HepG2 (cell line): ENCODE measurements around the gene SMIM1. TPM values are rescaled to one million over a fixed set of nuclear protein-coding genes. Genes with fewer than 3 reads are reported as not detected.

Source experiments
- ATAC-seq: fragments of 200-7000 bp; cut with Tn5 transposase; 3 replicates; pipeline ENCODE4 v1.9.1; 2020; ENCODE audit warnings: mild to moderate bottlenecking, moderate library complexity
- BruUV-seq: library from RNA; stranded (reverse); fragments of 400-500 nt; replicated peaks from 2 replicates; lab custom pipeline; 2021; lab: Mats Ljungman, UMichigan
- CTCF ChIA-PET: fragments of 300-600 bp; formaldehyde crosslinking; extraction: SDS; loops from one replicate; lab custom pipeline; 2021; ENCODE audit warnings: low total read pairs, inconsistent platforms, low intra/inter-chr PET ratio; lab: Yijun Ruan, JAX
- POLR2A ChIA-PET: fragments of 350-600 bp; sonication (Branson Sonifier 250); formaldehyde crosslinking; loops from one replicate; lab custom pipeline; 2020; ENCODE audit warnings: antibody characterized with exemption, inconsistent platforms; lab: Yijun Ruan, JAX
- DNase-seq: peaks from one replicate; pipeline ENCODE4 v3.0.0-alpha.2; 2015; ENCODE audit warnings: low spot score
- FAIRE-seq: peaks from 3 replicates; lab custom pipeline; 2011; peaks lifted over from hg19 to GRCh38; lab: Jason Lieb, UNC
- H2AFZ ChIP-seq: one replicate; pipeline ENCODE4 v1.6.1; 2011; ENCODE audit warnings: low read length, inconsistent platforms
- H3K27ac ChIP-seq: fragments of 300-600 bp; 3 replicates; pipeline ENCODE4 v1.8.0; 2011; ENCODE audit warnings: mixed run types, mild to moderate bottlenecking, mixed read lengths, low read length, inconsistent platforms; ENCODE audit not compliant: insufficient read depth; ENCODE audit errors: extremely low read length
- H3K27me3 ChIP-seq, 2 experiments: fragments of 200-600 bp in 1 of 2; 2 replicates in 1 of 2; 3 replicates in 1 of 2; pipeline versions ENCODE4 v1.6.0 to v1.8.0; 2011; ENCODE audit warnings: low read length in 2 of 2, mild to moderate bottlenecking in 2 of 2, moderate library complexity in 2 of 2, inconsistent platforms in 1 of 2; ENCODE audit not compliant: insufficient read depth in 2 of 2, control insufficient read depth in 1 of 2
- H3K36me3 ChIP-seq, 2 experiments: fragments of 200-600 bp in 1 of 2; replicated peaks in 1 of 2; 2 replicates in 1 of 2; 3 replicates in 1 of 2; pipeline versions ENCODE4 v1.5.1 to v1.8.0; 2011; ENCODE audit warnings: low read length in 2 of 2, inconsistent platforms in 1 of 2; ENCODE audit not compliant: insufficient read depth in 2 of 2, control insufficient read depth in 1 of 2
- H3K4me1 ChIP-seq: 2 replicates; pipeline ENCODE4 v1.5.1; 2012; ENCODE audit warnings: low read length, inconsistent platforms; ENCODE audit not compliant: insufficient read depth
- H3K4me2 ChIP-seq: 2 replicates; pipeline ENCODE4 v1.6.0; 2011; ENCODE audit warnings: low read depth, low read length, inconsistent platforms
- H3K4me3 ChIP-seq, 3 experiments: fragments of 200-600 bp in 1 of 3; sonication (generic), shearing (Covaris generic) in 1 of 3; replicated peaks in 1 of 3; 2 replicates each; pipeline ENCODE4 v1.5.1; 2011 to 2016; ENCODE audit warnings: low read length in 3 of 3, inconsistent platforms in 2 of 3, low read depth in 2 of 3, mild to moderate bottlenecking in 2 of 3, control low read depth in 1 of 3, mixed read lengths in 1 of 3; ENCODE audit not compliant: insufficient read depth in 1 of 3
- H3K79me2 ChIP-seq: one replicate; pipeline ENCODE4 v1.6.1; 2011; ENCODE audit warnings: low read length, inconsistent platforms; ENCODE audit not compliant: insufficient read depth
- H3K9ac ChIP-seq: 2 replicates; pipeline ENCODE4 v1.6.0; 2011; ENCODE audit warnings: mild to moderate bottlenecking, low read depth, low read length, inconsistent platforms; ENCODE audit not compliant: insufficient read depth
- H3K9me3 ChIP-seq: 2 replicates; pipeline ENCODE4 v1.5.1; 2012; ENCODE audit warnings: mild to moderate bottlenecking, low read length
- H4K20me1 ChIP-seq: 2 replicates; pipeline ENCODE4 v1.6.0; 2011; ENCODE audit warnings: inconsistent platforms, mild to moderate bottlenecking, low read length, moderate library complexity; ENCODE audit not compliant: insufficient read depth
- ARNTL ChIP-seq: sonication (generic); formaldehyde crosslinking; IDR thresholded peaks from 2 replicates; pipeline ENCODE4 v1.4.0; 2020; ENCODE audit warnings: mild to moderate bottlenecking, missing genetic modification reagents
- ATAD3A ChIP-seq: sonication (generic); formaldehyde crosslinking; IDR thresholded peaks from 2 replicates; pipeline ENCODE4 v1.4.0; 2020; ENCODE audit warnings: missing genetic modification reagents
- ATF1 ChIP-seq: IDR thresholded peaks from 2 replicates; pipeline ENCODE4 v1.6.1; 2016; ENCODE audit warnings: mild to moderate bottlenecking, control low read depth
- FIP1L1 ChIP-seq: fragments of 200-400 bp; formaldehyde crosslinking; IDR thresholded peaks from 2 replicates; pipeline ENCODE4 v1.6.1; 2018; ENCODE audit warnings: low read depth, mild to moderate bottlenecking, low read length, moderate library complexity, borderline replicate concordance; ENCODE audit not compliant: insufficient read depth
- HNRNPL ChIP-seq: fragments of 200-400 bp; formaldehyde crosslinking; IDR thresholded peaks from 2 replicates; pipeline ENCODE4 v1.6.1; 2017; ENCODE audit warnings: mild to moderate bottlenecking, low read depth, low read length
- KDM5B ChIP-seq: sonication (generic); formaldehyde crosslinking; IDR thresholded peaks from 2 replicates; pipeline ENCODE4 v1.4.0; 2020; ENCODE audit warnings: missing genetic modification reagents, mild to moderate bottlenecking, borderline replicate concordance
- PATZ1 ChIP-seq: sonication (generic); formaldehyde crosslinking; IDR thresholded peaks from 2 replicates; pipeline ENCODE4 v1.4.0; 2020; ENCODE audit warnings: missing genetic modification reagents
- POLR2G ChIP-seq: fragments of 200-400 bp; formaldehyde crosslinking; IDR thresholded peaks from 2 replicates; pipeline ENCODE4 v1.6.1; 2018; ENCODE audit warnings: mild to moderate bottlenecking, low read depth, low read length, moderate library complexity
- RBM22 ChIP-seq: fragments of 200-400 bp; formaldehyde crosslinking; optimal IDR thresholded peaks from 2 replicates; pipeline ENCODE3; 2017; ENCODE audit warnings: mild to moderate bottlenecking, low read length, moderate library complexity
- SSRP1 ChIP-seq: IDR thresholded peaks from 2 replicates; pipeline ENCODE4 v1.6.1; 2016; ENCODE audit warnings: control low read depth
- TCF12 ChIP-seq, 2 experiments: fragments of 450-650 bp in 1 of 2; sonication (generic) in 1 of 2; formaldehyde crosslinking in 1 of 2; IDR thresholded peaks; 2 replicates each; pipeline versions ENCODE4 v1.6.1 to v1.8.0; 2017 to 2022; ENCODE audit warnings: antibody characterized with exemption in 1 of 2, mild to moderate bottlenecking in 1 of 2, missing genetic modification reagents in 1 of 2, moderate library complexity in 1 of 2
- ZC3H13 ChIP-seq: sonication (generic); formaldehyde crosslinking; IDR thresholded peaks from 2 replicates; pipeline ENCODE4 v1.8.1; 2023; ENCODE audit warnings: mild to moderate bottlenecking, missing genetic modification reagents, moderate library complexity
- ZNF280B ChIP-seq: sonication (generic); formaldehyde crosslinking; IDR thresholded peaks from 2 replicates; pipeline ENCODE4 v1.5.0; 2020; ENCODE audit warnings: missing genetic modification reagents, mild to moderate bottlenecking, borderline replicate concordance
- ZNF558 ChIP-seq: sonication (generic); formaldehyde crosslinking; IDR thresholded peaks from 2 replicates; pipeline ENCODE4 v1.9.0; 2022; ENCODE audit warnings: mild to moderate bottlenecking, missing genetic modification reagents, borderline replicate concordance
- ZNF740 ChIP-seq: sonication (generic); formaldehyde crosslinking; IDR thresholded peaks from 2 replicates; pipeline ENCODE4 v1.4.0; 2020; ENCODE audit warnings: missing genetic modification reagents
- ZNF780A ChIP-seq: sonication (generic); formaldehyde crosslinking; IDR thresholded peaks from 2 replicates; pipeline ENCODE4 v1.8.0; 2022; ENCODE audit warnings: mild to moderate bottlenecking, missing genetic modification reagents, moderate library complexity
- WGBS: methylation state at CpG from one replicate; pipeline ENCODE4 v1.1.6; 2017; ENCODE audit warnings: low lambda C conversion rate; 5-methylcytosine and 5-hydroxymethylcytosine counted together
- in situ Hi-C: cut with HindIII; loops from 2 replicates; pipeline ENCODE4 v1.10.0; 2017; ENCODE audit warnings: low pct_unique_long_range_greater_than_20kb; ENCODE audit not compliant: extremely low pct_ligation_motif_present
- intact Hi-C: fragments of 100-400 bp; cut with micrococcal nuclease; formaldehyde crosslinking; loops from one replicate; pipeline ENCODE4 v1.10.0; 2022; ENCODE audit not compliant: unreplicated experiment
- polyA plus RNA-seq, 8 experiments: library from polyadenylated mRNA; depleted of rRNA in 3 of 8; stranded (reverse) in 7 of 8; unstranded in 1 of 8; fragments of >200 nt; fragmentation: Illumina TruSeq in 4 of 8; extraction: Trizol in 4 of 8; gene quantifications; 2 replicates each; pipeline versions ENCODE4 v1.2.1 to v1.2.3, GENCODE V29; 2011 to 2016; ENCODE audit warnings: low read depth in 4 of 8, missing spikeins in 1 of 8, mixed read lengths in 1 of 8; ENCODE audit not compliant: insufficient read depth in 1 of 8
- total RNA-seq, 5 experiments: library from RNA; depleted of rRNA; stranded (reverse); fragments of >200 nt; fragmentation: Illumina TruSeq; extraction: Trizol; gene quantifications; 2 replicates each; pipeline ENCODE4 v1.2.3, GENCODE V29; 2016; ENCODE audit warnings: low read depth in 1 of 5

The SMIM1 gene
- total and polyA plus RNA-seq, 2 of the 13 experiments (the other 11 are each of a cell fraction or from before 2014, with no cell fraction given) = 12.4 to 56.3 TPM

DNA sequence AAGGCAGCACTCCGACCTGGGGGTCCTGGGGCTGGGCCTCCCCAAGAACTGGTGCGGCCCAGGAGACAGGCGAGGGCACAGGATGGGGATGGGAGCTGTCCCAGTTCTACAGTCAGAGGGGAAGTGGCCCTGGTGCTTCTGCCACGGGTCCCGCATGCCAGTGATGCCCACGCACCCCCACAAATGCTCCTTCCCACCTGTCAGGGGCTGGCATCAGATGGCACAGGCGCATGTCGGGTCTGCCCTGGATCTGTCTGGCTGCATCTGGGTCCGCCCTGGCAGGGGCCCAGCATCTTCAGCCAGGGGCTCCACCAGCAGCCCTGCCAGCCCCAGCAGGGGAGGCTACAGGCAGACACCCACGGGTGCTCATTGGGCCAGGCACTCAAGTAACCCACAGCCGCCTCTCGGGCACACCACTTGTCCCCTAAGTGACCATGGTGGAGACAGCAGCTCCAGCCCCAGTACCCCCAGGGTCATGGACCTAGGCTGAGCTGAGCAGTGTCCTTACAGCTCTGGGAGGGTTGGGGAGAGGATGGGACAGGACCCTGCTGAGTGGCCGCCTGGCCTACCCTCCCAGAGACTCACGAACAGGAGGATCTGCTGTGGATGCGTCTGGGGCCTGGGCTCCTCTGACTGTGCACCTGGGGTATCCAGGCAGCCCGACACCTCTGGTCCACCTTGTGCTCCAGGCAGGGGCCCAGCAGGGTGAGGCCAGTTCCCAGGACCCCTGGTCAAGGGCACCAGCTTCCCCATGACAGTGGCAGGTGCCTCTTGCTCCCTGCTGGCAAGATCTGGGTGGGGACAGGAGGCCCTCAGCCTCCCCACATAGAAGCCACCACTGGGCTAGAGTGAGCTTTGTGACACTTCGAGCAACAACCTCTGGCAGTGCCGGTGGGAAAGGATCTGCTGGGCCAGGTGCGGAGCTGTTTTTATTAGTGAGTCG is 5.4 kb downstream of the SMIM1 start:
- FAIRE-seq (no peak), ATAC-seq (no peak), DNase-seq (no peak)
- ChIA-PET CTCF (no interaction called here), POLR2A (interaction anchor here (0.6 to 1.2 kb wide), 2 partner anchors 18 to 59 kb away, joined by 3 to 4 read pairs; partner anchors contain the start of gene LRRC47)
- BruUV-seq = no TSS peak
- Histone ChIP-seq H3K36me3 (peaks cover 14 to 29% of the 10 kb centered on the region in 2 experiments), H3K79me2 (peaks cover 15% of the 10 kb centered on the region), H3K4me1 (peaks cover 45% of the 10 kb centered on the region), H4K20me1 (no peaks in the 10 kb centered on the region), H3K27me3 (no peaks in the 10 kb centered on the region), H3K4me3 (no peak overlapping the region), H3K9me3 (no peaks in the 10 kb centered on the region), H3K27ac (no peak overlapping the region), H2AFZ (no peak overlapping the region), H3K9ac (0 out of 2 replicates have a peak overlapping the region, but pooled peaks have one; percentile 1), H3K4me2 (no peak overlapping the region)
- in situ Hi-C loops = no loop called here
- intact Hi-C loops = loop anchor here (10.0 kb wide), 1 partner anchor 127 kb away; the partner anchor contains the start of gene C1orf174
- 93% methylated on average over 5 of the region's 20 CpGs for whole genome bisulfite sequencing
- peak; percentile 12; the same call in 1 of the 2 replicates for TF ChIP-seq ZC3H13 (CRISPR knock-in tag)
- TF ChIP-seq HNRNPL = peak; percentile 90
- 0 out of 2 replicates have a peak, but pooled peaks have one; percentile 22 for TF ChIP-seq KDM5B (CRISPR knock-in tag)
- TF ChIP-seq ZNF780A (CRISPR knock-in tag) = no peak
- TF ChIP-seq ZNF558 (CRISPR knock-in tag) = 0 out of 2 replicates have a peak, but pooled peaks have one; percentile 11
- TF ChIP-seq ARNTL (CRISPR knock-in tag) = no peak
- peak; percentile 33 for TF ChIP-seq RBM22
- TF ChIP-seq TCF12 (IDR thresholded peaks at IDR 0.05) = no peak
- no peak for TF ChIP-seq TCF12 (CRISPR knock-in tag; IDR thresholded peaks at IDR 0.05)
- TF ChIP-seq ZNF740 = no peak
- TF ChIP-seq ZNF280B (CRISPR knock-in tag) = 0 out of 2 replicates have a peak, but pooled peaks have one; percentile 10
- TF ChIP-seq FIP1L1 = 0 out of 2 replicates have a peak, but pooled peaks have one; percentile 49
- TF ChIP-seq ATF1 (CRISPR knock-in tag) = no peak
- TF ChIP-seq PATZ1 (CRISPR knock-in tag) = no peak
- TF ChIP-seq SSRP1 (CRISPR knock-in tag) = 0 out of 2 replicates have a peak, but pooled peaks have one; percentile 10
- TF ChIP-seq POLR2G = peak; percentile 37
- no peak for TF ChIP-seq ATAD3A (CRISPR knock-in tag)
